ENCODE results near the gene ST3GAL3.
"Not testable (repeated sequence)": the region's sequence is repeated elsewhere in the genome, so short reads cannot be mapped to it uniquely, and the experiment has no call there.

The ST3GAL3 gene

DNA sequence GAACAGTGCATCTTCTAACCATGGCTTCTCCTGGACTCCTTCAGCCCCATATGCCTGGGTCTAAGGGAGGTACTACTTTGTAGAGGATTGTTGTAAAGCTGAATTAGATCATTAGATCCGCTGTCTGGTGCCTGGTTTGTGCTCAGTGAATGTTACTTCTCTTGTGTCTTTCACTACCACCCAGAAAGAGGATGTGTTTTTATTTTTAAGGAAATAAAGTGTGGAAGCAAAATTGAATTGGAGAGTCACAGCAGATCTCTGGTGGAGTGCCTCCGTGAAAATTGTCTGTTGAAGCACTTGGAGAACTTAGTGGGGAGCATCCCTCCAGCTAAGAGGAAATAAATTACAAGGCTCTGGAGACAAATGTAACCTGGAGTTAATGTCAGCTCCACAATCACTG lies 124.5 kb downstream of the ST3GAL3 start:
- H2BK120ac ChIP-seq (ENCODE audit: low read depth, low read length): no peak overlapping the region
- no peak overlapping the region for H4K8ac ChIP-seq (ENCODE audit: low read length)
- no peak overlapping the region for H2BK5ac ChIP-seq (ENCODE audit: low read depth, low read length, poor library complexity, severe bottlenecking)
- no peak overlapping the region for H2AFZ ChIP-seq (ENCODE audit: low read depth, low read length)
- H3K27ac ChIP-seq (ENCODE audit: low read length, poor library complexity, severe bottlenecking): no peak overlapping the region
- H3K14ac ChIP-seq (ENCODE audit: low read length in 2 of 2): no peak overlapping the region
- no peak overlapping the region for H3K23ac ChIP-seq (ENCODE audit: low read length in 2 of 2)
- H3K9me3 ChIP-seq (ENCODE audit: control insufficient read depth, low read length): no peaks in the 10 kb centered on the region
- H3K4me1 ChIP-seq (ENCODE audit: control insufficient read depth, insufficient read depth, low read depth, low read length): peaks cover 26% of the 10 kb centered on the region
- no peak overlapping the region for H3K4ac ChIP-seq (ENCODE audit: low read depth in 1 of 2, low read length in 2 of 2)
- no peak overlapping the region for H4K91ac ChIP-seq (ENCODE audit: low read length)
- no peak for DNase-seq
- H3K9ac ChIP-seq (ENCODE audit: low read length): no peak overlapping the region
- no peak overlapping the region for H2BK15ac ChIP-seq (ENCODE audit: low read depth, poor library complexity, severe bottlenecking)
- H3K4me2 ChIP-seq (ENCODE audit: low read length, poor library complexity, severe bottlenecking): no peak overlapping the region
- H3K79me1 ChIP-seq (replicated peaks; ENCODE audit: low read length, poor library complexity, severe bottlenecking): peaks cover 5% of the 10 kb centered on the region
- H3K4me3 ChIP-seq (ENCODE audit: insufficient read depth in 1 of 2, low read depth in 1 of 2, low read length in 2 of 2): no peak overlapping the region
- WGBS: 100% methylated on average over 2 of the region's 2 CpGs
- no peak overlapping the region for H2BK12ac ChIP-seq (ENCODE audit: low read length in 2 of 2)
- H2AK5ac ChIP-seq (ENCODE audit: low read length, severe bottlenecking): peak overlapping the region; percentile 27
- H3K18ac ChIP-seq (ENCODE audit: low read depth in 1 of 2, low read length in 2 of 2): no peak overlapping the region
- peaks cover 0 to 14% of the 10 kb centered on the region in 2 experiments for H3K36me3 ChIP-seq (ENCODE audit: control insufficient read depth in 1 of 2, insufficient read depth in 2 of 2, low read depth in 1 of 2, low read length in 2 of 2)
- H3K27me3 ChIP-seq (ENCODE audit: control insufficient read depth in 1 of 2, insufficient read depth in 1 of 2, low read length in 2 of 2): peaks cover 0 to 4% of the 10 kb centered on the region in 2 experiments

DNA sequence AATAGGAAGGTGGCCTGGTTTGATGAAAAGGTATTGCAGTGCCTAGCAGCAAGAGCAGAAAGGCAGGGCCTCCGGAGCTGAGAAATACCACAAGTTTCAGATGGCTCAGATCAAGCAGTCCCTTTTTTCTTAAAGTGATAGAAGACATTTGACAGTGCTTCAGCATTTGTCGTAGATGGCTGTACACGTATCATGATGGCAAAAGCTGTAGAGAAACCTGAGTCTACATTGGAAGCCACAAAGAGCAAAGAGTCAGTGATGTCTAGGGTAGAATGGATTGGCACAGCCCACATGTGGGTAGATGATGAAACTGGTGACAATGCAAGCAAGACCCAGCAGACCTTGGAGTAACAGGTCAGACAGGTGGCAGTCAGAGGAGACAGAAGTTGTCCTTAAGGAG lies 124.9 kb downstream of the ST3GAL3 start:
- no peak overlapping the region for H3K18ac ChIP-seq (ENCODE audit: low read depth in 1 of 2, low read length in 2 of 2)
- H2AK5ac ChIP-seq (ENCODE audit: low read length, severe bottlenecking): peak overlapping the region; percentile 27
- no peak overlapping the region for H3K27ac ChIP-seq (ENCODE audit: low read length, poor library complexity, severe bottlenecking)
- H3K27me3 ChIP-seq (ENCODE audit: control insufficient read depth in 1 of 2, insufficient read depth in 1 of 2, low read length in 2 of 2): peaks cover 0 to 8% of the 10 kb centered on the region in 2 experiments
- no peak overlapping the region for H2BK120ac ChIP-seq (ENCODE audit: low read depth, low read length)
- H2AFZ ChIP-seq (ENCODE audit: low read depth, low read length): no peak overlapping the region
- peaks cover 0 to 14% of the 10 kb centered on the region in 2 experiments for H3K36me3 ChIP-seq (ENCODE audit: control insufficient read depth in 1 of 2, insufficient read depth in 2 of 2, low read depth in 1 of 2, low read length in 2 of 2)
- no peak overlapping the region for H2BK15ac ChIP-seq (ENCODE audit: low read depth, poor library complexity, severe bottlenecking)
- no peak overlapping the region for H4K91ac ChIP-seq (ENCODE audit: low read length)
- no peak overlapping the region for H3K9ac ChIP-seq (ENCODE audit: low read length)
- H3K4me3 ChIP-seq (ENCODE audit: insufficient read depth in 1 of 2, low read depth in 1 of 2, low read length in 2 of 2): no peak overlapping the region
- no peak overlapping the region for H3K23ac ChIP-seq (ENCODE audit: low read length in 2 of 2)
- H3K9me3 ChIP-seq (ENCODE audit: control insufficient read depth, low read length): no peaks in the 10 kb centered on the region
- no peak overlapping the region for H4K8ac ChIP-seq (ENCODE audit: low read length)
- H3K4me1 ChIP-seq (ENCODE audit: control insufficient read depth, insufficient read depth, low read depth, low read length): peaks cover 26% of the 10 kb centered on the region
- no peak overlapping the region for H2BK12ac ChIP-seq (ENCODE audit: low read length in 2 of 2)
- H3K14ac ChIP-seq (ENCODE audit: low read length in 2 of 2): no peak overlapping the region
- H3K4ac ChIP-seq (ENCODE audit: low read depth in 1 of 2, low read length in 2 of 2): no peak overlapping the region
- H3K79me1 ChIP-seq (replicated peaks; ENCODE audit: low read length, poor library complexity, severe bottlenecking): peaks cover 5% of the 10 kb centered on the region
- DNase-seq: no peak
- 74% methylated on average over 3 of the region's 3 CpGs for WGBS
- H3K4me2 ChIP-seq (ENCODE audit: low read length, poor library complexity, severe bottlenecking): no peak overlapping the region
- H2BK5ac ChIP-seq (ENCODE audit: low read depth, low read length, poor library complexity, severe bottlenecking): no peak overlapping the region

DNA sequence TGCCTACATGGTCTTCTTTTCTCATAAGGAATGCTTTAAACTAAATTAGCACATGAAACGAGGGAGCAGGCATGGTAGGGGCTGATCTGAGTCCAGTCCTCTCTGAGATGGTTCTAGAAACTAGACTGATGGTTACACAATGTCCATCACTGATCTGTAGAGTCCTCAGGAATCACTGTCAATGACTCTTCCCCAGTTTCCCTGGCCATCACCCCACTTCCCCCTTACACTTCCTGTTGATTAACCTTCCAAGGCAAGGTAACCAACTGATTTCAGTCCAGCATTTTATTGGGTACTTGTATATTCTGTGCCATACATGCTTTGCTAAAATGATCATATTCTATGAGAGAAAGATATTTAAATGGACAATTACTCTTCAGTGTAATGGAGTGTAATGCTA lies 125.7 kb downstream of the ST3GAL3 start:
- H4K8ac ChIP-seq (ENCODE audit: low read length): no peak overlapping the region
- WGBS: 100% methylated on average over 1 of the region's 1 CpG
- no peak overlapping the region for H3K27ac ChIP-seq (ENCODE audit: low read length, poor library complexity, severe bottlenecking)
- H3K79me1 ChIP-seq (replicated peaks; ENCODE audit: low read length, poor library complexity, severe bottlenecking): peaks cover 5% of the 10 kb centered on the region
- no peak overlapping the region for H2AFZ ChIP-seq (ENCODE audit: low read depth, low read length)
- H3K18ac ChIP-seq (ENCODE audit: low read depth in 1 of 2, low read length in 2 of 2): no peak overlapping the region
- H3K14ac ChIP-seq (ENCODE audit: low read length in 2 of 2): no peak overlapping the region
- H3K4ac ChIP-seq (ENCODE audit: low read depth in 1 of 2, low read length in 2 of 2): no peak overlapping the region
- H3K9ac ChIP-seq (ENCODE audit: low read length): no peak overlapping the region
- H2BK15ac ChIP-seq (ENCODE audit: low read depth, poor library complexity, severe bottlenecking): no peak overlapping the region
- no peak overlapping the region for H3K4me2 ChIP-seq (ENCODE audit: low read length, poor library complexity, severe bottlenecking)
- no peak for DNase-seq
- no peak overlapping the region for H3K4me3 ChIP-seq (ENCODE audit: insufficient read depth in 1 of 2, low read depth in 1 of 2, low read length in 2 of 2)
- H2BK5ac ChIP-seq (ENCODE audit: low read depth, low read length, poor library complexity, severe bottlenecking): no peak overlapping the region
- H3K27me3 ChIP-seq (ENCODE audit: control insufficient read depth in 1 of 2, insufficient read depth in 1 of 2, low read length in 2 of 2): peaks cover 0 to 8% of the 10 kb centered on the region in 2 experiments
- H2BK120ac ChIP-seq (ENCODE audit: low read depth, low read length): no peak overlapping the region
- H3K9me3 ChIP-seq (ENCODE audit: control insufficient read depth, low read length): no peaks in the 10 kb centered on the region
- H2BK12ac ChIP-seq (ENCODE audit: low read length in 2 of 2): no peak overlapping the region
- H2AK5ac ChIP-seq (ENCODE audit: low read length, severe bottlenecking): no peak overlapping the region
- H3K23ac ChIP-seq (ENCODE audit: low read length in 2 of 2): no peak overlapping the region
- peaks cover 0 to 15% of the 10 kb centered on the region in 2 experiments for H3K36me3 ChIP-seq (ENCODE audit: control insufficient read depth in 1 of 2, insufficient read depth in 2 of 2, low read depth in 1 of 2, low read length in 2 of 2)
- H4K91ac ChIP-seq (ENCODE audit: low read length): no peak overlapping the region
- peaks cover 26% of the 10 kb centered on the region for H3K4me1 ChIP-seq (ENCODE audit: control insufficient read depth, insufficient read depth, low read depth, low read length)

DNA sequence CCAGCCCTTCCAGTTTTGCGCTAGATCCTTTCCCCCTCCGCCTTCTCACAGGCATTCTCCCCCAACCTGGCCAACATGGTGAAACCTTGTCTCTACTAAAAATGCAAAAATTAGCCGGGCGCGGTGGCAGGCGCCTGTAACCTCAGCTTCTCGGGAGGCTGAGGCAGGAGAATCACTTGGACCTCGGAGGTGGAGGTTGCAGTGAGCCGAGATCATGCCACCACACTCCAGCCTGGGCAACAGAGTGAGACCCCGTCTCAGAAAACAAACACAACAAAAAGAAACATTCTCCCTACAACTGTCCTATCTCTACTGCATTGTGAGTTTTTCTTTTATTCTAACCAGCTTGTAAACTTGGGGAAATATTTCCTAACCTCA lies 126.6 kb downstream of the ST3GAL3 start:
- H2BK15ac ChIP-seq (ENCODE audit: low read depth, poor library complexity, severe bottlenecking); H3K4ac ChIP-seq (ENCODE audit: low read depth in 1 of 2, low read length in 2 of 2); H2AFZ ChIP-seq (ENCODE audit: low read depth, low read length); H3K79me1 ChIP-seq (replicated peaks; ENCODE audit: low read length, poor library complexity, severe bottlenecking); H2BK120ac ChIP-seq (ENCODE audit: low read depth, low read length); H3K9ac ChIP-seq (ENCODE audit: low read length); H4K91ac ChIP-seq (ENCODE audit: low read length); H3K23ac ChIP-seq (ENCODE audit: low read length in 2 of 2); H3K4me3 ChIP-seq (ENCODE audit: insufficient read depth in 1 of 2, low read depth in 1 of 2, low read length in 2 of 2); H3K9me3 ChIP-seq (ENCODE audit: control insufficient read depth, low read length); H3K27me3 ChIP-seq (ENCODE audit: control insufficient read depth in 1 of 2, insufficient read depth in 1 of 2, low read length in 2 of 2); H4K8ac ChIP-seq (ENCODE audit: low read length); H3K14ac ChIP-seq (ENCODE audit: low read length in 2 of 2); DNase-seq; H2BK5ac ChIP-seq (ENCODE audit: low read depth, low read length, poor library complexity, severe bottlenecking); H3K4me2 ChIP-seq (ENCODE audit: low read length, poor library complexity, severe bottlenecking): not testable (repeated sequence)
- peaks cover 7 to 24% of the 10 kb centered on the region in 2 experiments for H3K36me3 ChIP-seq (ENCODE audit: control insufficient read depth in 1 of 2, insufficient read depth in 2 of 2, low read depth in 1 of 2, low read length in 2 of 2)
- WGBS: 83% methylated on average over 10 of the region's 10 CpGs
- peak overlapping the region; percentile 18 for H2AK5ac ChIP-seq (ENCODE audit: low read length, severe bottlenecking)
- H2BK12ac ChIP-seq (ENCODE audit: low read length in 2 of 2): peak overlapping the region in 1 of 2 experiments; percentile 15
- H3K4me1 ChIP-seq (ENCODE audit: control insufficient read depth, insufficient read depth, low read depth, low read length): peaks cover 27% of the 10 kb centered on the region
- peak overlapping the region; percentile 88 for H3K27ac ChIP-seq (ENCODE audit: low read length, poor library complexity, severe bottlenecking)
- H3K18ac ChIP-seq (ENCODE audit: low read depth in 1 of 2, low read length in 2 of 2): peak overlapping the region in 1 of 2 experiments; percentile 68

Data from mesenchymal stem cell (in vitro differentiated cells and primary cell).